ENCODE measurements around the gene MITF. TPM values are rescaled to one million over a fixed set of nuclear protein-coding genes. Genes with fewer than 3 reads are reported as not detected.

The MITF gene
- total RNA-seq (2022) = 3.9 and 4.3 TPM in 2 replicates
- percentile 51 among the genes with signal in this experiment for Bru-seq, nascent RNA
- BruChase-seq, experiment 1, labeled RNA remaining after a 2-hour chase = percentile 48 among the genes with signal in this experiment
- BruChase-seq, experiment 2, labeled RNA remaining after a 6-hour chase = percentile 40 among the genes with signal in this experiment
- long read RNA-seq, full-length matches to known transcripts = 5 of 7 reads
- long read RNA-seq, partial matches to known transcripts = 1 of 7 reads
- long read RNA-seq, other reads (novel, unspliced or antisense) = 1 of 7 reads

- no peaks in the 10 kb centered on the region for H3K36me3 ChIP-seq (ENCODE audit: control insufficient read depth, insufficient read depth, low read length)
- H3K27me3 ChIP-seq (replicated peaks; ENCODE audit: control insufficient read depth, insufficient read depth, low read length) = no peaks in the 10 kb centered on the region; the same call in 1 of the 2 replicates
- peak within 1 kb of the TSS; percentile 60 for H3K4me3 ChIP-seq (ENCODE audit: low read depth, low read length)
- H3K9me3 ChIP-seq = 0 out of 2 replicates have a peak, but pooled peaks cover 3% of the 10 kb centered on the region
- H3K4me3 Mint-ChIP-seq (ENCODE audit: unreplicated experiment) = peak within 1 kb of the TSS; percentile 81
- H3K4me1 ChIP-seq = peaks cover 6% of the 10 kb centered on the region; the same call in 1 of the 2 replicates
- intact Hi-C loops (cut with micrococcal nuclease; ENCODE audit: unreplicated experiment) = loop anchor here (10.0 kb wide), 1 partner anchor 45 kb away; no protein-coding TSS in a partner anchor
- CTCF ChIA-PET = interaction anchor here (0.6 kb wide), 1 partner anchor 48 kb away, joined by 4 read pairs; no protein-coding TSS in a partner anchor
- no peak within 1 kb of the TSS for H3K27ac Mint-ChIP-seq (ENCODE audit: unreplicated experiment)
- H3K4me1 Mint-ChIP-seq (ENCODE audit: low read depth, unreplicated experiment) = peaks cover 10% of the 10 kb centered on the region
- H3K36me3 Mint-ChIP-seq (ENCODE audit: insufficient read depth, unreplicated experiment) = no peaks in the 10 kb centered on the region
- no peak for TF ChIP-seq CTCF (IDR thresholded peaks at IDR 0.05; ENCODE audit: insufficient read depth in 1 of 2, low read depth in 1 of 2, low read length in 1 of 2, severe bottlenecking in 1 of 2, unreplicated experiment in 1 of 2)
- DNase-seq = peak; percentile 86 to 90
- BruUV-seq (replicated peaks) = no TSS peak
- POLR2A ChIA-PET = interaction anchor here (1.0 kb wide), 1 partner anchor 688 kb away, joined by 4 read pairs; no protein-coding TSS in a partner anchor
- no peaks in the 10 kb centered on the region for H3K9me3 Mint-ChIP-seq (ENCODE audit: unreplicated experiment)
- peaks cover 6% of the 10 kb centered on the region for H3K27me3 Mint-ChIP-seq (ENCODE audit: insufficient read depth, unreplicated experiment)
Measured at GRCh38 chr3:69739204-69740102, at the start of gene MITF. Gene MITF, plus strand, starts transcription at chr3:69739464. Its CDS starts 134 bp downstream, at chr3:69739598.

- Mint-ChIP-seq H3K4me3 (ENCODE audit: unreplicated experiment) (no peak overlapping the region), H3K4me1 (ENCODE audit: low read depth, unreplicated experiment) (no peaks in the 10 kb centered on the region), H3K9me3 (ENCODE audit: unreplicated experiment) (no peaks in the 10 kb centered on the region), H3K27ac (ENCODE audit: unreplicated experiment) (no peak overlapping the region), H3K36me3 (ENCODE audit: insufficient read depth, unreplicated experiment) (no peaks in the 10 kb centered on the region), H3K27me3 (ENCODE audit: insufficient read depth, unreplicated experiment) (peaks cover 3% of the 10 kb centered on the region)
- intact Hi-C loops (cut with micrococcal nuclease; ENCODE audit: unreplicated experiment) = loop anchor here (1.0 kb wide), 3 partner anchors 100 to 256 kb away; no protein-coding TSS in a partner anchor
- Histone ChIP-seq H3K9me3 (no peaks in the 10 kb centered on the region), H3K4me3 (ENCODE audit: low read depth, low read length) (no peak overlapping the region), H3K36me3 (ENCODE audit: control insufficient read depth, insufficient read depth, low read length) (no peaks in the 10 kb centered on the region), H3K27me3 (replicated peaks; ENCODE audit: control insufficient read depth, insufficient read depth, low read length) (no peaks in the 10 kb centered on the region), H3K4me1 (no peaks in the 10 kb centered on the region)
- ChIA-PET POLR2A (no interaction called here), CTCF (interaction anchor here (0.6 to 1.8 kb wide), 5 partner anchors 48 to 164 kb away, joined by 3 to 21 read pairs (median 4); partner anchors contain the start of gene MITF)
- no peak for DNase-seq
- TF ChIP-seq CTCF (IDR thresholded peaks at IDR 0.05; ENCODE audit: insufficient read depth in 1 of 2, low read depth in 1 of 2, low read length in 1 of 2, severe bottlenecking in 1 of 2, unreplicated experiment in 1 of 2) = no peak
- BruUV-seq (replicated peaks) = no TSS peak
Measured at GRCh38 chr3:69691860-69692259, 47.4 kb upstream of the MITF start.

- intact Hi-C loops (cut with micrococcal nuclease; ENCODE audit: unreplicated experiment) = no loop called here
- no peaks in the 10 kb centered on the region for H3K27me3 ChIP-seq (replicated peaks; ENCODE audit: control insufficient read depth, insufficient read depth, low read length)
- no peaks in the 10 kb centered on the region for H3K4me1 ChIP-seq
- no peaks in the 10 kb centered on the region for H3K36me3 ChIP-seq (ENCODE audit: control insufficient read depth, insufficient read depth, low read length)
- no peak overlapping the region for H3K4me3 ChIP-seq (ENCODE audit: low read depth, low read length)
- DNase-seq = no peak
- Mint-ChIP-seq H3K4me3 (ENCODE audit: unreplicated experiment) (no peak overlapping the region), H3K36me3 (ENCODE audit: insufficient read depth, unreplicated experiment) (no peaks in the 10 kb centered on the region), H3K27ac (ENCODE audit: unreplicated experiment) (no peak overlapping the region), H3K4me1 (ENCODE audit: low read depth, unreplicated experiment) (no peaks in the 10 kb centered on the region), H3K9me3 (ENCODE audit: unreplicated experiment) (no peaks in the 10 kb centered on the region), H3K27me3 (ENCODE audit: insufficient read depth, unreplicated experiment) (peaks cover 3% of the 10 kb centered on the region)
- TF ChIP-seq CTCF (IDR thresholded peaks at IDR 0.05; ENCODE audit: insufficient read depth in 1 of 2, low read depth in 1 of 2, low read length in 1 of 2, severe bottlenecking in 1 of 2, unreplicated experiment in 1 of 2) = no peak
- ChIA-PET POLR2A (no interaction called here), CTCF (interaction anchor here (1.4 kb wide), 1 partner anchor 163 kb away, joined by 3 read pairs; no protein-coding TSS in a partner anchor)
- no TSS peak for BruUV-seq (replicated peaks)
- no peaks in the 10 kb centered on the region for H3K9me3 ChIP-seq
Measured at GRCh38 chr3:69692761-69693160, 46.5 kb upstream of the MITF start.

Data from Caco-2 (cell line).